NCI-H1436 treated with DMSO at 0.1 percent for 48 hours (cell line): ENCODE data around the gene PAF1.

ENCODE experiments used
- DNase-seq: peaks from one replicate; lab custom pipeline; 2025; lab: John Stamatoyannopoulos, UW

The PAF1 gene

DNA sequence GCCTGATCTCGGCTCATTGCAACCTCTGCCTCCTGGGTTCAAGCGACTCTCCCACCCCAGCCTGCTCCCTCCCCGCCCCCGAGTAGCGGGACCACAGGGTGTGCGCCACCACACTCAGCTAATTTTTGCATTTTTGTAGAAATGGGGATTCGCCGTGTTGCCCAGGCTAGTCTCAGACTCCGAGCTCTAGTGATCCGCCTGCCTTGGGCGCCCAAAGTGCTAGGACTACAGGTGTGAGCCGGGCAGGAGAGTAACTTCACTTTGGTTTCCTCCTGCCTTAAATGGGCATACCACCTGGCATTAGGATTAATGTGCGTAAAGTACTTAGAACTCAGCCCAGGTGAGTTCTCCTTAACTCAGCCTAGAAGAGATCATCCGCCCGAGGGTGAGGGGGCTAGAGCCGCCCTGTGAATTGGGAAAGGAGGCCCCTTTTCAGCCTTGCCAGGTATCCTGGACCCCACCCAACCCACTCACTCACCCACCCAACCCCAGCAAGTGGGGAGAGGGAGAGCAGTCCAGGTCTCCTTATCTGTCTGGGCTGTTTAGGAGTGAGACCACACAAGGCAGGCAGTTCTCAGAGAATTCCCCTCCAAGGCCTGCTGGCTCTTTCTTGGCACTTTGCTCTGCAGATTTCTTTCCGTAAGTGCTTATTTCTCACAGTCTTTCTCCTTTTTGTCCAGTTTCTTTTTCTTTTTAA is 14.5 kb upstream of the PAF1 start:
- no peak for DNase-seq

DNA sequence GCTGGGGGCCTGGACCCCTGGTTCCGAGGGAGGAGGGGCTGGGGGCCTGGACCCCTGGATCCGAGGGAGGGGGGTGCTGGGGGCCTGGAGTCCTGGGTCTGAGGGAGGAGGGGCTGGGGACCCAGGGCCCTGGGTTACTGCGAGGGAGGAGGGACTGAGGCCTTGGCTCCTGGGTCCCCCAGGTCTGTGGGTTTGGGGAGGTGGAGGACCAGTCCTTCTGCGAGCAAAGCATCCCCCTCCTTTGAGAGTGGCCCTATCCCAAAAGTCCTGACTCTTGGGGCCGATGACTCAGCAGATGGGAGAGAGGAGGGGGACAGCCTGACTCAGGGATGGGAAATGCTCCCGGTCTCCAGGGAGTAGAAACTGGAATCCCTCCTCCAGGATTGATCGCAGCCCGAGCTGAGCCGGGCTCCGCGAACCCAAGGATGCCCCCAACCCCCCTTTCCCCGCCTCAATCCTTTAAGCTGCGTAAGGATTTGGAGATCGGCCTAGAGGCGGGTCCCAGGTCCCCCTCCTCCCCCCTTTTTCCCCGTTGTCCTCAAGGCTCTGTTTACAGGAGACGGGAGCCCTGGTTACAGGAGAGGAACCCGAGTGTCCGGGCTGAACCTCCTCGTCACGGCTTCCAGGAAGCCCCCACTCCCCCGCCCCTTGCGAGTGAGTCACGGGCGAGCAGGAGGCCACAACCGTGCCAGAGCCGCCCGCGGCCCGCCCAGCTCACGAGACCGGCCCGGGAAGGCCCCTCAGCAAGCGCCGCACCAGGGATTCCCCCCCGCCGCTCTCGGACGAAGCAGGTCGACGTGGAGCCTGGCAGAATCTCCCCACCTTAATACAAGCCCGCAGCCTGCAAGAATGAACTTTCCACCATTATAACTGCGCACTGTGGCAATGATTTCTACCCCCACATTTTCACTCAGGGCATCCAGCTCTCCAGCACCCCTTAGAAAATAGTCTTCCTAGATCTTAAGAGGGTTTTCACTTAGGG is 12.7 kb upstream of the PAF1 start:
- no peak for DNase-seq

GRCh38 chr19:39402346-39403300 is 11.7 kb upstream of the PAF1 start:
- DNase-seq: no peak

- no peak for DNase-seq
These were observed 10.8 kb upstream of the PAF1 start for GRCh38 chr19:39401549-39402345.

- no peak for DNase-seq
These were observed 10.2 kb upstream of the PAF1 start for GRCh38 chr19:39401070-39401548.

DNA sequence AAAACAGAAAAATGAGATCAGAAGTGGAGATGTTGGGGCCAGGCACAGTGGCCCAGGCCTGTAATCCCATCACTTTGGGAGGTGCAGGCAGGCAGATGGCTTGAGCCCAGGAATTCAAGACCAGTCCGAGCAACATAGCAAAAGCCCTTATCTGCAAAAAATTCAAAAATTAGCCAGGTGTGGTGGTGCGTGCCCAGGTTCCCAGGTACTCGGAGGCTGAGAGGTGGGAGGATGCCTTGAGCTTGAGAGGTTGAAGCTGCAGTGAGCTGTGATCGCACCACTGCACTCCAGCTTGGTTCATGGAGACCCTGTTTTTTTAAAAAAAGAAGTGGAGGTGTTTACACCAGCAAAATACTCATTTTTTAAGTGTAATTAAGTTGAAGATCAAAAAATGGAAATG is 9.2 kb upstream of the PAF1 start:
- no peak for DNase-seq

GRCh38 chr19:39399668-39400050 is 8.8 kb upstream of the PAF1 start:
- DNase-seq: no peak

- DNase-seq: no peak
These were observed 7.5 kb upstream of the PAF1 start for GRCh38 chr19:39398297-39398864.

- peak; percentile 41 for DNase-seq
These were observed 6.7 kb upstream of the PAF1 start for GRCh38 chr19:39397360-39398296.

DNA sequence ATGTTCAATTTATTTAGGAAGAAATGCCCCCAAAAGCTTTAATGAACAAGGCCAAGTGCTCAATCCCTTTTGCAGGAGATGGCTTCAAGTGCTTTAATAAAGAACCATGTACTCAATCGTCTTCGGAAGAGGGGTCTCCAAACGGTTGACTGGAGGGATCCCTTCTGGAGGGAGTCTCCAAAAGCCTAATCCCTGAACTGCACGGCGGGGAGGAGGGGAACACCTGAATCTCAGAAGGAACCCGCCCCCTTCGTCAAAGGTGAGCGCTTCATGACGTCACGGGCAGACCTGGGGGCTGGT is 505 bp downstream of the PAF1 start:
- no peak for DNase-seq

DNA sequence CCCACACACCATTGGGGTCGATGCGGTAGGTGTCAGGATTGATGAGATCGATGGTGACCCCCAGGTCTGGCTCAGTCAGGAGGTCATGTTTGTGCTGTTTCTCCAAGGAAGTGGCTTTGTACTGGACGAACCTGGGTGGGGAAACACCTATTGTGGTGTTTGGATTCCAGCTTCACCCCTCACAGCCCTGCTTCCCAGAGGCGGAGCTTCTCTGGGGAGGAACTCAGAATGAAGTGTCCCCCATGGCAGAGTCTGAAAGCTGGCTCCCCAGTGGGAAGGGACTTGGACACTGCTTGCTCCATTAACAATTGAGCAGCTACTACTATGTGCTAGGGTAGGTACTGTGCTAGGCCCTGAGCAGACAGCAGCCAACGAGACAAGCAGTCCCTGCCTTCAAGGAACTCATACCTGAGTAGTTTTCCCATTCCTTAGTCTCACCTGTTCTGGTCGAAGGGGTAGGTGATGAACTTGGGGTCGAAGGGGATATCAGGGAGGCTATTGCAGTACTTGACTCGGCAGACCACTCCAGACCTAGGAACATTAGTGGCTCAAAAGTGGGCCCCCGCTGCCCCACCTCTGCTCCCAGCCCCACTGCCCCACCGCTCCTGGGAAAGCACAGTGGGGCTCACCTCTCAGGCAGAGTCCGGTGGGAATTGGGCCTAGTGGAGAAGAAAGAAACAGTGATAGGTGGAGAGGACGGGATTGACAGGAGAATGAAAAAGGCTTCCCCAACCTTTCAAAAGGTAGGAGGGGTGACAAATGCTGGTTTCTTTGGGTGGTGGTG is 1.1 kb downstream of the PAF1 start:
- DNase-seq: no peak

GRCh38 chr19:39388657-39389056 is 2.2 kb downstream of the PAF1 start:
- no peak for DNase-seq

DNA sequence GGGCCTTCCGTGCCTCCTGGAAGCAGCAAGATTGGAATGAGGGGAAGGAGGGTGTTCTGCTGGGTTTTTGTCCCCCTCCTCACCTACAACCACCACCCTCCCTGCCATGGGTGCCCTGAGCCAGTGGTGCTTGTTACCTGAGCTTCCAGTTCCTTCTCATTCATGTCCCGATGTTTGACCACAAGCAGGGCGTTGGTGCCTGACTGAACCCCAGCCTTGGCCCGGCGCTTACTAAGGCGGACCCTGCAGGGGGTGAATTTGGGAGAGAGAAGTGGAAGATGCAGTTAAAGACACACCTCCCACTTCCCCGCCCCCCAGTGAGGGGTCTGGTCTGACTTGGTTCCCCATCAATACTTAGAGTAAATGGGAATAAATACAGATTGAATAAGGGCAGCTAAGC is 4.3 kb downstream of the PAF1 start:
- DNase-seq: no peak

- no peak for DNase-seq
These were observed 5.1 kb downstream of the PAF1 start for GRCh38 chr19:39385629-39386411.

DNA sequence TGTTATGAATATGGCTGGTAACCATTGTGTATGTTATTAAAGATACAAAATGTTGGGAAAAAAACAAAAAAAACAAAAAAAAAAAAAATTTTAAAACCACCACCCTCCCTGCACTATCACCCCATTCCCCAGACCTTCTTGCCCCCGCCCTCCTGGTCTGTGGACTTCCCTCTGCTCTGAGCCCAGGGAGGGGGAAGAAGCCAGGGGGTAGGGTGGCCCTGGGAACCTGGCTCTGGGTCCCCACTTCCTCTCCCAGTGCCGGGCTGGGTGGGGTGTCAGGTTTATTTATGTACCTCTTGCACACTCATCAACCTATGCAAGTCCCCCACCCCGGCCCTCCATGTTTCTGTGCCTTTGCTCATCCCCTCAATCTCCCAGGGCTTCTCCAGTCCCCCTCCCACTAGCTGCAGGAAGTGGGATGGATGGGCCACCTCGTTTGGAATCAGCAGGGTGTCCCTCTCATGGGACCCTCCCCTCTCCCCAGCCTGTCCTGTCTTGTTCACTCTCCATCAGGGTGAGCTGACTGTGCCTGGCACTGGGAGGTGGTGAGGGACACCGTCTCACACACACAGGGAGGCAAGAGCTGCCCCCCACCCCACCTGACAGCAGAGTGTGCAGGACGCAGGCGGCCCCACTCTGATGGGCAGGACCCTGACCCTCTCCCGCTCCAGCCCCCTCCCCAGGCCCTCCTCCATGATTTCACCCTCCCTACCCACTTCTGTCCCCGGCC is 5.9 kb downstream of the PAF1 start:
- no peak for DNase-seq

GRCh38 chr19:39382991-39383828 is 7.7 kb downstream of the PAF1 start:
- no peak for DNase-seq
